ENCODE data around the gene TMEM114. TPM values are rescaled to one million over a fixed set of nuclear protein-coding genes. Genes with fewer than 3 reads are reported as not detected.

Gene TMEM114
- total RNA-seq, result not detected

- TF ChIP-seq CTCF (IDR thresholded peaks at IDR 0.05; ENCODE audit: low read depth), result no peak
Observed at GRCh38 chr16:8589900-8590688, at the start of gene TMEM114. Gene TMEM114, minus strand, starts transcription at chr16:8590511. Its CDS starts 673 bp downstream, at chr16:8589838.

- TF ChIP-seq CTCF (IDR thresholded peaks at IDR 0.05; ENCODE audit: low read depth), result no peak
Observed at GRCh38 chr16:8639694-8640093, 49.4 kb upstream of the TMEM114 start.

- no peak for TF ChIP-seq CTCF (IDR thresholded peaks at IDR 0.05; ENCODE audit: low read depth)
Observed at GRCh38 chr16:8634991-8635736, 44.9 kb upstream of the TMEM114 start.

- TF ChIP-seq CTCF (IDR thresholded peaks at IDR 0.05; ENCODE audit: low read depth), result no peak
Observed at GRCh38 chr16:8632675-8633182, 42.4 kb upstream of the TMEM114 start.

- TF ChIP-seq CTCF (IDR thresholded peaks at IDR 0.05; ENCODE audit: low read depth), result no peak
Observed at GRCh38 chr16:8631818-8632465, 41.6 kb upstream of the TMEM114 start.

- TF ChIP-seq CTCF (IDR thresholded peaks at IDR 0.05; ENCODE audit: low read depth), result no peak
Observed at GRCh38 chr16:8631373-8631772, 41.1 kb upstream of the TMEM114 start.
